NCI-H446 treated with DMSO at 0.1 percent for 48 hours (cell line): ENCODE measurements around the gene YAE1.
A peak's percentile ranks its signal among the peaks of the same experiment; 100 is the strongest.

Experiments used
- DNase-seq: peaks from one replicate; lab custom pipeline; 2025; lab: John Stamatoyannopoulos, UW

Gene YAE1

DNA sequence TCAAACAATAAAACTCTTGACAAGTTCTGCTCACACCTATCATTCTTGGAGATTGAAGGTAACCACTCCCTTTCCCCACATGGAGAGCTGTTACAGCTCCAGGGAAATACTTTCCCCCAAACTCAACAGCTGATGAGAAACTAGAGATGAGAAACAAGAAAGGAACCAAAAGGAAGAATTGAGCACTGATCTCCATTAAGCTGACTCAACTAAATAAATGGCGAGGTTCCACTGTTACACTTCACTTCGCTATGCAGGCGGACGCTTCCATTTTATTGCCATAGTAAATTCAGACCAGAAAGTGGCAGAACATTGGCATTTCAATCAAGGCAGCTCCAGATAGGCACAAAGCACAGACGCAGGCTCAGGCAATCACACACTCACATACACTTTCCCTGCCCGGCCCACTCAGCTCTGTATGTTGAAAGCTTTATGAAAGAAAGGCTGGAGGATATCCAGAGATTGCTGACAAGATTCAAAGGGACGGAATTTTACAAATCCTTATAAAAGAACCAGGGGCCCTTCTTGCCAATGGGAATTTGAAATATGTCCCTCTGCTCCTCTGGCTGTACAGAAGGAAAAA, 11.5 kb upstream of the YAE1 start:
- DNase-seq = no peak

DNA sequence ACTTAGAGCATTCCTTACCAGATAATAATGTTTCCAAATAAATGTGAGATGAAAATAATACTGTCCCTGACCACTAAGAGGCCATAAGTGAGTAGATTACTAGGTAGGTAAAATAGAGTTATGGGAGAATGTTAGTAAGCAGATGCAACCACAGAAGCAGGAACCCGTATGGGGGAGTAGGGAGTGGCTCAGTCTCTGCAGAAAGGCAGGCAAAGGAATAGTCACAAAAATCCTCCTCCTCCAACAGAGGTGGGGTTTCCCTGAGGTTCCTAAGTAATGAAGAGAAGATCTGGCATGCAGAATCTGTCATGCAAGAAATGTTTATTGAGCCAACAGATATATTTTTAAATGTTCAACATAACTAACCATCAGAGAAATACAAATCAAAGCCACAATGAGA, 9.0 kb upstream of the YAE1 start:
- no peak for DNase-seq

DNA sequence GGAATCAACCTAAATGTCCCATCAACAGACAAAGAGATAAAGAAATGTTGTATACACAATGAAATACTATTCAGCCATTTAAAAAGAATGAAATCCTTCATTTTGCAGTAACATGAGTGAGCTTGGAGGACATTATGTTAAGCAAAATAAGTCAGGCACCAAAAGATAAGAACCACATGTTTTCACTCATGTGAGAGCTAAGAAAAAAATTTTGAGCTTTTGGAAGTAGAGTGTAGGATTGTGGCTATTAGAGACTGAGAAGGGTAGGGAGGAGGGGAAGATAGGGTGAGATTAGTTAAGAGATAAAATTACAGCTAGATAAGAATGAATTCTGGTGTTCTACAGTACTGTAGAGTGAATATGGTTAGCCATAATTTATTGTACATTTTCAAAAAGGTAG, 8.3 kb upstream of the YAE1 start:
- no peak for DNase-seq

DNA sequence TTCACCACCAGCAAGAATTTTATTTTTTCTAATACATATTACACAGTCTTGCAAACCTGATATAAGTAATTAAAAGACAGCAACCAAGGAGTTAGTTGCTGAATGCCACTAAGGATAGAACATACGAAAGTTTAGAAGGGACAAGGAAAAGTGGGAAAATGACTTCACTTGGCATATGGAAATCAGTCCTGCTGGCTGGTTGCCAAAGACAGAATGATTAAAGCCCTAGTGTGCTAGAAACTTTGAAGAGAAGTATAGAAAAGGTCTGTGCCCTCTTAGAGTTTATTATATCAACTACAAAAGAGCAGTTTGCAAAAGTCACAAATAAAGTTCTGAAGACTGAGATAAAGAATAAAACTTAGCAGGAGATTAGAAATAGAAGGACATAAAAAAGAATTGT, 5.8 kb upstream of the YAE1 start:
- no peak for DNase-seq

DNA sequence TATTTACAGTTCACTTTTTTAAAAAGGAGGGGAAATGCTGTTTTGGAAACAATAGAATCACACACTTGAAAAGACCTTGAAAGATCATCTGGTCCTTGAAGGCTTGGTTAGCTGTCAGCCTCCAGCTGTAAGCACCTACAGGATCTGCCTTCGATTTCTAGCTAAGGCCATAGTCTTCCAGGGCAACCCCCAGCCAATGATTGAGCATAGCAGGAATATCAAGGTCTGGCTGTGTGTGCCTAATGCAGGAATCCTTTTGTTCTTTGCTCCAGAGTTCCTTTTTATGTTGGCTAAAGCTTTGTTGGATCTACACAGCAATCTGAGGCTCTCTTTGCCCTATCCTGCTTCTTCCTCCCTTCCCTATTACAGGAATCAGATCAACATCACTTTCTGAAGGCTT, 5.2 kb upstream of the YAE1 start:
- no peak for DNase-seq

DNA sequence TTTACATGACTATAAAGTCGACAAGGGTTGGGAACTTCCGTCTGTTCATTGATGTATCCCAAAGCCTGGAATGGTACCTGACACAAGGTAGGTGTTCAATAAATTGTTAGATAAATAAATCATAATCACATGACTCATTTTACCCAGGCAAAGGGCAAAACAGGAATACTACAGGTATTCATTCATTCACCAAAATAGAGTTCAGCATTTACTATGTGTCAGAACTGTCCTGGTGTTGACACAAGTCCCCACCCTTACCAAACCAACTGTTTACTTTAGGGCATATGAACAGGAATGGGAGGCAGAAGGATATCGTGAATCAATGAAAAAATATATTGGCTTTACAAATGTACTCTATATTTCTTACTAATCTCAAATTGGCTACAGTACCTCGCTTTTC, 666 bp upstream of the YAE1 start:
- DNase-seq = no peak

DNA sequence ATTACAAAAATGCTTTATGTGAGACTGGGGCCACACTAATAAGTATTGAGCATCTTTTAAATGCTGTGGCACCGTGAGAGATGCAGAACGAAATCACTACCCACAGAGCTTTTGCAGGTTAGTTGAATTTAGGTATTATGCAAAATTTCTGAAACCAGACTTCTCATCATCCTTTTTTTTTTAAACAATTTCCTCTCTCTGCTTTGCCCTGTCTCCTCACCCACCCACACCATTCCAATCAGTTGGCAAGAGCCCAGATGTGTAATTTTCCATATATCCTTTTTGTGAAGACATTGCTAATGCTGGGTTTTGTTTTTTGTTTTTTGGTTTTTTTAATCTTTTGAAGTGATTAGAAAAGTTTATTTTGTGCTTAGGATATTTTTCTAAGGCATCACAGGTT, 1.1 kb downstream of the YAE1 start:
- no peak for DNase-seq

DNA sequence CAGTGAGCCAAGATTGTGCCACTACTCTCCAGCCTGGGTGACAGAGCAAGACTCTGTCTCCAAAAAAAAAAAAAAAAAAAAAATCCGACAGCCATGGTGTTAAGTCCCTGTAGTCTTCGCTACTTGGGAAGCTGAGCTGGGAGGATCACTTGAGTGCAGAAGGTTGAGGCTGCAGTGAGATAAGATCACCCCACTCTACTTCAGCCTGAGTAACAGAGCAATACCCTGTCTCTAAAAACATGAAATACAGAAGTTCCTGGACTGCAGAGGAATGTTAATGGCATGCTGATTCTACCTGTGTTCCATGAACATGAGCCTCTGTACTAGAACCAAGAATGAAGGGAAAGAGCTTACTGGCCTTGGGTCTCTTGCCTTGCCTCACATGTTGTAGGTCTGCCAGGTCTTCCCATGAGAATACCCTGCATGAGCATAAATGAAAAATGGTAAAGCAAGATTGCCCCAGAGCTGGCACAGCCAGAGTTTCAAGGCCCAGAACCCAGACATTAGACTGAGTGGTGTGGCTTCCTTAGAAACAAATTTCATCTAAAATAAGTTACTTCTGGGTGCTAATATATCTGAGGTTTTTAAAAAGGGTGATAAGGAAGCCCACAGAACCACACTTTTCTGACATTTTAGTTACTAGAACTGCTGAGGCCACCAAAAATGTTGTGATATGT, 8.6 kb downstream of the YAE1 start:
- DNase-seq = no peak

DNA sequence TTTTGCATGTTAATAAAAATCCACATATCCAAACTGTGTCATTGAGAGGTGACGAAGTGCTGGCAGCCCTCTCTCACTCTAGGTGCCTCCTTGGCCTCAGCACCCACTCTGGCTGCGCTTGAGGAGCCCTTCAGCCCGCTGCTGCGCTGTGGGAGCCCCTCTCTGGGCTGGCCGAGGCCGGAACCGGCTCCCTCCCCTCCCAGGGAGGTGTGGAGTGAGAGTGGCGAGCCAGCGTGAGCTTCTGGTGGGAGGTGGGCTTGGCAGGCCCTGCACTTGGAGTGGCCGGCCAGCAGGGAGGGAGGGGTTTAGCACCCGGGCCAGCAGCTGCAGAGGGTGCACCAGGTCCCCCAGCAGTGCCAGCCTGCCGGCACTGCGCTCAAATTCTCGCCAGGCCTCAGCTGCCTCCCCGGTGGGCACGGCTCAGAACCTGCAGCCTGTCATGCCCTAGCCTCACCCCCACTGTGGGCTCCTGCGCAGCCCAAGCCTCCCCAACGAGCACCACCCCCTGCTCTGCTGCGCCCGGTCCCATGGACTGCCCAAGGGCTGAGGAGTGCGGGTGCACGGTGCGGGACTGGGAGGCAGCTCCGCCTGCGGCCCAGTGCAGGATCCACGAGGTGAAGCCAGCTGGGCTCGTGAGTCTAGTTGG, 11.1 kb downstream of the YAE1 start:
- no peak for DNase-seq

DNA sequence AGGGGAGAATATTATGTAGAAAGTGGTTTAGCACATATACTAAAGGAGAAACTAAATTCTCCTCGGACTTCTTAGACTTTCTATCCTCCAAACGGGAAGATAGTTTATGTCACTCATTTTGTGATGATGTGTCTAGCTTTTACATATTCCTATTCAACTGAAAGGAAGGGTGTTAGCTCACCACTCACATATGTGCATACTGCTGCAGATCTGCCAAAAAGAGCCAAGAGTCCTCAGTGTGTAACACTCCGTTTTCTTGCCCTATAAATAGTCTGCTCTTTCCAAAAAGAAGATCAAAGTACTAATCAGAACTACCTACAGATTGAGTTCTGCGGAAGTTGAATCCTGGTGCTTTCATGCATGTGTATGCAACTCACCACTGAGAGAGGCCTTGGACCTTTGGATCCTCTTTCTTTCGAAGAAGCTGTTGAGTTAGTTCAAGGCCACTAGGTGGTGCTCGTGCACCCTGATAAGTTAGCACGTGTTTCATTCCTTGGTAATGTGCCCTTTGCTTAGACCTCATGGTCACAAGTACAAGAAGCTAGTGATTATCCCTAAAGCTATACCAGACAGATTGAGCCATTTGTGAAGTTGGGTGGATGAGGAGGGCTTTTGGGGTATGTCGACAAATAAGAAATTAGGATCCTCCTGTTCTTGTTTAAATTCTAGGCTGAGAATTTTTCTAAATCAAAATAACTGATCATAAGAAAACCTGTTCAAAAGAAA, 14.1 kb downstream of the YAE1 start:
- peak; percentile 91 for DNase-seq

DNA sequence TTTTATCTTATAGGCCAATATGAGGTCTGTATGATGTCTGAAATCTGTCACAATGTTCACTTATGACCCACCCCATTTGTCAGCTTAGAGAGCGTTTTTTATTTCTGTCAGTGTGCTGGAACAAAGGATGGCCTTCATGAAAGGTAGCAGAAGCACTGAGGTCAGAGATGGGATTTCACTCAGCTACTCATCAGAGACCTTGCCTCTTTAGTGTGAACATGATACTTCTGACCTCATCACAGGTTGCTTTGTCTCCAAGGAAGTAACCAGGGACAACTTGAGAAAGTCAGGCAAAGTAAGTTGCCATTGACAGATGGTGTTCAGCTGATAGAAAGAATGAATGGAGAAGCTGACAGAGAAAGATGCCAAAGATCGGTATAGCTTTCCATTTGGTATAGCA, 16.3 kb downstream of the YAE1 start:
- DNase-seq = no peak

DNA sequence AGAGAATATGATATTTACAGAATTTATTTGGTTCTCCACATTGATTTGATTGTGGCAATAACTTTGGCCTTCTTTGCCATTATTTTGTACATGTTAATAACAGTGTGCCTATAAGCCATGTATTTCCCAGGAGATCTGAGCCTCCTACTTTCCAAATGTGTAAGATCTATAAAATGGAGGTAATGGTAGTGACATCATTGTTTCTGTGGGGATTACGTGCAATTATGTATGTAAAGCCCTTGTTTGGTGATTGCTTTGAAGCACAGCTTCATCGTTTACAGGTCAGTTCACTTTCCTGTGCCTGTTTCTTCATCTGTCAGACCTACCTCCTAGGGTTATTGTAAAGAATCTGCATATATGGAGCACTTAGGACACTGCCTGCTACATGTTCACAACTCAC, 17.3 kb downstream of the YAE1 start:
- DNase-seq = no peak

DNA sequence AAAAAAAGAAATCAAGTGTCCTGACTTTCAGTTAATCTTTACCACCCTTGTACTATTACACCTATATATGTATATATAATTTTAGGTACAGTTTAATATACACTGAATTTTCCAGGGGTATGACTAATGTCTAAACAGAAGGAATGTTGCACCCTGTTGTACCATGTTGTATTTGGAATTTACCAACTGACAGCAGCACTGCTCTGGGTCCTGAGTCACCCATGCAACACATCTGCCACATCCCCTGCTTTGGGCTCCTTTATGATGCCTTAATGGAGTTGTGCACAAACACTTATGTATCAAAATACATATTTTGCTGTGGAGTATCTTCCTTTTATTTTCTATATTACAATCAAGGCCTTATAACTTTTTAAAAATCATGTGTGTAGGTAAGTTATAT, 21.2 kb downstream of the YAE1 start:
- DNase-seq = no peak

DNA sequence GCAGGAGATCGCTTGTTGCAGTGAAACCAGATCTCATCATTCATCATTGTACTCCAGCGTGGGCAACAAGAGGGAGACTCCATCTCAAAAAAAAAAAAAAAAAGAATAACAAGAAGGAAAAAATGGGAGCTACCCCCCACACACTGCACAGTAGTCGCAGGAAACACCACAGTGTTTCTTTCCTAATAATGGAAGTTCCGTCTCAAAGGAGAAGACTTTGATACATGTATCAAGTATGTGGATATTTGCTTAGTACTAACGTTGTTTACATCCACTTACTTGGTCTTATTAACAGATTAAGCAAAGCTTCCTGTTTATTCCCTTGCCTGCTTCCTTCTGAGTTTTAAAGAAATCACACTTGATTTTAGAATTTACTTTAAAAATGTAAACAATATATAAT, 22.2 kb downstream of the YAE1 start:
- DNase-seq = no peak

DNA sequence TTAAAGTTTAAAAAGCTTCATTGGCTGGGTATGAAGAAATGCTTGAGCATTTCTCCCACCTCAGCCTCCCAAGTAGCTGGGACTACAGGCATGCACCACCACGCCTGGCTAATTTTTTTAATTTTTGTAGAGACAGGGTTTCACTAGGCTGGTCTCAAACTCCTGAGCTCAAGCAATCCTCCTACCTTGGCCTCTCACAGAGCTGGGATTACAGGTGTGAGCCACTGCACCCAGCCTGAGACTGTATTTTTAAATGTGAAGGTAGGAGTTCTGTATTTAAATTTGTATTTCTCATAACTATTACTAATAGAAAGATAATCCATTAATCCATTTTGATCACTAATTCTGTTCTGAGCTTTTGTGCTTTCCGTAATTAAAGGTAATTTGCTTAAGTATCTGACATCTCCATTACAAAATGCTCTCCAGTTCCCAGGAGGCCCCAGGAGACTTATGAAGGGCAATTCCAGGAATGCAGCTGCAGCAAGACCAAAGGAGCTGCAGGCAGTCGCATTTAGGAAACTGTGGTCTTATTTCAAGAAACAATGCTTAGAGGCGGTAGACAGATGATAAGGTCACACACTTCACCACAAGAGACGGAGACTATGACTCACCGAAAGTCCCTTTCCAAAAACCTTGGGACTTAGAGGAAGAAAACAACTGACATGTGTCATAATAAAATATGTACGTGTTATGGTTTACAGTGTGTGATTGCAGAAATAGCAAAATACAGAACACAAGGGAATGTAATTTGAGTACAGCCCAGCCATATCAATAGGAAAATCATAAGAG, 23.3 kb downstream of the YAE1 start:
- no peak for DNase-seq

DNA sequence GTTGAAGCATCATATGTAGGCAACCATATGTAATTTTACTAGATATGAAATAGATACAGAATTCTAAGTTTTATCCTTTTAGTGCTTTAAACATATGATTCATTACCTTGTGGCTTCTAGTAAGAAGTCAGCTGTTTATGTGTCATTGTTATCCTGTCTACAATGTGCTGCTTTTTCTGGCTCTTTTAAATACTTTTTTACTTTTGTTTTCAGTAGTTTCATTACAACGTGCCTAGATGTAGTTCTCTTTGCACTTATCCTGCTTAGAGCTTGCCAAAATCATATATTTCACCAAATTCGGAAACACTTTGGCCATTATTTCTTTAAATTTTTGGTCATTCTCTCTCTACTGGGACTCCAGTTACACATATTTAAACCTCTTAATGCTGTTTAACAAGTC, 26.4 kb downstream of the YAE1 start:
- no peak for DNase-seq

DNA sequence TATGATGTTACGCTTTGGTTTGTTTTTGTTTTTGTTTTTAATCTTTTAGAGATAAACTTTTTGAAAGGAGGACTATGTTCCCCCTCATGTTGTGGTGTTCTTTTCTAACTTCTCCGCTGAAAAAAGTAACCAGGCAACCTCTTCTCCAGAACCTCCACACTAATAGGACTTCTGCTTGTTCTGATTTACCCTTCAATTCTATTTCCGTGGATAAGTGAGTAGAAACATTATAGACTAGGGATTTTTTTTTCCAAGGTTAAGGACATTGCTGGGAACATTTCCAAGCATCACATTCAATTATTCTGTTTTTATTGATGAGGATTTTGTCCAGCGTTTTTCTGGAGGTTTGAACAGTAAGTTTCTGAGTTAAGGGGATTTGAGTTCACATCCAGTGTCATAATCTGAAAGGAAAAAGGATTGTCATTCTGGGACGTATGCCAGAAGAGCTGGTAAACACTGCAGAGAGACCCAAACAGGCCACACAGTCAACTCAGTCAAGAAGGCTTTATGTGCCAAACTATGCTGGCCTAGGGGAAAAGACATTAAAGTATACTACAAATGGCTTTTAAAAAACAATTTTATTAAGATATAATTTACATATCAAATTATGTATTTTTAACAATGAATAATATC, 28.9 kb downstream of the YAE1 start:
- peak; percentile 8 for DNase-seq

DNA sequence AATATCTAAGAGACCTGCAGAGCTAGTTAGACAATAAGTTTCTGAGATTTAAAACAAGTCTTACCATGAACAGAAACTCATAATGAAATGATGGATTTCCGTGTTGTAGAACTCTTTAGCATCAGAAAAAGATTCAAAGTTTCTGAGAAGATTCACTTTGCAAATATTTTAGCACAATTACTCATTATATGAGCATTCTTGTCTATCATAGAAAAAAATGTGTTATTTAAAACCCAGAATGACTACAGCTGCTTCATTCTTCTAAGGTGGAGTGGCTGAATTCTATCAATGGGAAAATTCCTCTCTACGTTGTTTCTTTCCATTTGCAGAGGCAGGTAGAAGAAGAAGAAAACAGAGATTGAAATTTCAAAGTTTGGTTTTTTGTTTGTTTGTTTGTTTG, 36.1 kb downstream of the YAE1 start:
- no peak for DNase-seq

DNA sequence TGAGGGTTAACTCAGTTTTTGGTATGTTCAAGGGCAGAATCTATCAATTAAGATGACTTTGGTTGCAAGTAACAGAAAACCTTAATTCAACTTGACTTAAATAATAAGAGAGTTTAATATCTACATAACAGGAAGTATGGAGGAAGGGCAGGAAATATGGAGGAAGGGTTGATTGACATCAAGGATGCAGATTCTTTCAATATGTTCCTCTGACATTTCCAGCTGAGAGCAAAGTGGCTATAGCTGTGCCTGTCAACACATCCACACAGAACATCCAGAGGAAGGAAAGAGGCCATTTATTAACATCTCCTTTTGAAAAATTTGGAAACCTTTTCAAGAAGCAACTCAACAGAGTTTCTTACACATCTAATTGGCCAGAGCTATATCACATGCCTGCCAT, 37.7 kb downstream of the YAE1 start:
- no peak for DNase-seq

DNA sequence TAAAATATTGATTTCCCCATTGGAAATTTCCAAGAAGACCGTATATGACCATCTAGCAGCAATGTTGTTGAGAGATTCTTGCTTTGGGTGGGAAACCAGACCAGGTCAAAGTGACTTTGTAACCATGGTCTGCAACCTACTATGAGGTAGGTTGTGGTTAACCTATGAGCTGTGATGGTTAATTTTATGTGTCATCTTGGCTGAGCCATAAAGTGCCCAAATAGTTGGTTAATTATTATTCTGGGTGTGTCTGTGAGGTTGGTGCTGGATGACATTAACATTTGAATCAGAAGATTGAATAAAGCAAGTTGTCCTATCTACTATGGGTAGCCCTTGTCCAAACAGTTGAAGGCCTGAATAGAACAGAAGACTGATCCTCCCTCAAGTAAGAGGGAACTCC, 38.9 kb downstream of the YAE1 start:
- no peak for DNase-seq

DNA sequence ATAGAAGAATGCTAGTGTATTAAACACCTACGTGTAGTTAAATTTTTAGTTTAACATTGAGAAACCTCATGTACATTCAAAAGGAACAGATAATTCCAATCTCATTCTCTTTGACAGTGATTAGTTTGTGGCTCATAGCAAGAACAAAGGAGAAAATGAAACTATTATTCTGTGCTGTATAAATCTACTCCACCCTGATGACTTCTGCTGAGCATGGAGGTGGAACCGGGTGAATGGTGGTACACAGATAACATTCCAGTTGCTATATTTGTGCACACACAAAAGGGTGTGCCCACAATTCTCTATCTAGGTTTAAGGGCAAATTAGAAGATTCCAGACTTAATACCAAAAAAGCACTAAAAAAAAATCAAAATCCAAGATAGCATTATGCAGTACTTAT, 40.1 kb downstream of the YAE1 start:
- DNase-seq = no peak

DNA sequence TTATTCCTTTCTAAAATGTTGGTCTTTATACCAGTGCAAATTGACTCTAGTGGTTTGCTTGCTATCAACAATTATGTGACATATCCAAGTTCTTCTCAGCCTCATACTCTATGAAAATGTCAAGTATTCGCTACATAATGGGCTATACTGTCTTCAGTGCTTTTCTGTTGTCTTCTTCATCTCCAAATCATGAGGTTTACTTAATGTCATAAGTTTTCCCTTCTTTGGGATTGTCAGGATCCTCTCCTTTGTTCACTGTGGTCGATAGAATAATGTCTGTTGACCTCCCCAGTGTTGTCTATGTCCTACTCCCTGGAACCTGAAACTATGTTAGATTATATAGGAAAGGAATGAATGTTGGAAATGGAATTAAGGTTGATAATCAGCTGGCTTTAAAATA, 40.7 kb downstream of the YAE1 start:
- no peak for DNase-seq
